Activated CD8-positive, alpha-beta T cell treated with anti-CD3 and anti-CD28 coated beads, Interleukin-2, amount 10 ng/mL, durations not matched to agents 7 days and 5 days (primary cell): ENCODE measurements around the gene CYP27A1. TPM values are rescaled to one million over a fixed set of nuclear protein-coding genes. Genes with fewer than 3 reads are reported as not detected.
"Not testable (repeated sequence)": the region's sequence is repeated elsewhere in the genome, so short reads cannot be mapped to it uniquely, and the experiment has no call there.

Experiments used
- ATAC-seq: fragments of 150-1000 bp; cut with Tn5 transposase; one replicate; pipeline ENCODE4 v1.10.0; 2021; ENCODE audit warnings: moderate library complexity
- CTCF ChIA-PET: fragments of 350-600 bp; sonication (Branson Sonifier 250); formaldehyde crosslinking; loops from one replicate; lab custom pipeline; 2021; ENCODE audit warnings: antibody characterized with exemption; lab: Charles Lee
- POLR2A ChIA-PET: fragments of 350-600 bp; sonication (Branson Sonifier 250); formaldehyde crosslinking; loops from one replicate; lab custom pipeline; 2021; ENCODE audit warnings: antibody characterized with exemption; lab: Charles Lee
- DNase-seq: peaks from one replicate; pipeline ENCODE4 v3.0.0-alpha.2; 2020
- H3K27ac Mint-ChIP-seq: one replicate; pipeline ENCODE4 v1.8.0; 2021; ENCODE audit warnings: mild to moderate bottlenecking, mixed read lengths
- H3K27me3 Mint-ChIP-seq: one replicate; pipeline ENCODE4 v1.8.0; 2021; ENCODE audit warnings: low read depth, mixed read lengths
- H3K36me3 Mint-ChIP-seq: one replicate; pipeline ENCODE4 v1.8.0; 2021; ENCODE audit warnings: low read depth, mixed read lengths
- H3K4me1 Mint-ChIP-seq: one replicate; pipeline ENCODE4 v1.8.0; 2021; ENCODE audit warnings: low read depth, mixed read lengths
- H3K4me3 Mint-ChIP-seq: one replicate; pipeline ENCODE4 v1.8.0; 2021; ENCODE audit warnings: mild to moderate bottlenecking, mixed read lengths
- H3K9me3 Mint-ChIP-seq: one replicate; pipeline ENCODE4 v1.8.0; 2022; ENCODE audit warnings: mixed read lengths; ENCODE audit not compliant: insufficient read depth
- total RNA-seq, 2 experiments: library from RNA; stranded (reverse); gene quantifications; one replicate each; pipeline ENCODE4 v1.2.3, GENCODE V29; 2021

CYP27A1 gene
- total RNA-seq, 2 experiments from 2014 or later, result not detected

- Mint-ChIP-seq H3K27me3 (no peaks in the 10 kb centered on the region), H3K4me3 (no peak overlapping the region), H3K4me1 (no peaks in the 10 kb centered on the region), H3K36me3 (peaks cover 32% of the 10 kb centered on the region), H3K9me3 (no peaks in the 10 kb centered on the region), H3K27ac (no peak overlapping the region)
- DNase-seq (no peak), ATAC-seq (no peak)
- CTCF ChIA-PET, result interaction anchor here (2.5 kb wide), 1 partner anchor 100 kb away, joined by 8 read pairs; no protein-coding TSS in a partner anchor
- POLR2A ChIA-PET, result no interaction called here
Measured at GRCh38 chr2:218746960-218747359, 35.0 kb upstream of the CYP27A1 start.

- ChIA-PET POLR2A (no interaction called here), CTCF (no interaction called here)
- Mint-ChIP-seq H3K9me3 (no peaks in the 10 kb centered on the region), H3K4me1 (peaks cover 3% of the 10 kb centered on the region), H3K36me3 (peaks cover 44% of the 10 kb centered on the region), H3K27me3 (no peaks in the 10 kb centered on the region), H3K4me3 (no peak overlapping the region), H3K27ac (no peak overlapping the region)
- ATAC-seq (no peak), DNase-seq (no peak)
Measured at GRCh38 chr2:218748741-218749441, 33.1 kb upstream of the CYP27A1 start.

GRCh38 chr2:218754201-218754600, 27.7 kb upstream of the CYP27A1 start:
- Mint-ChIP-seq H3K27ac (no peak overlapping the region), H3K4me1 (peaks cover 6% of the 10 kb centered on the region), H3K9me3 (no peaks in the 10 kb centered on the region), H3K4me3 (no peak overlapping the region), H3K36me3 (peaks cover 30% of the 10 kb centered on the region), H3K27me3 (no peaks in the 10 kb centered on the region)
- no peak for ATAC-seq
- DNase-seq, result no peak
- POLR2A ChIA-PET, result no interaction called here
- CTCF ChIA-PET, result interaction anchor here (0.9 kb wide), 1 partner anchor 105 kb away, joined by 3 read pairs; no protein-coding TSS in a partner anchor

GRCh38 chr2:218754781-218755180, 27.2 kb upstream of the CYP27A1 start:
- ChIA-PET POLR2A (no interaction called here), CTCF (no interaction called here)
- Mint-ChIP-seq H3K4me1 (peaks cover 6% of the 10 kb centered on the region), H3K27me3 (no peaks in the 10 kb centered on the region), H3K4me3 (no peak overlapping the region), H3K27ac (no peak overlapping the region), H3K9me3 (no peaks in the 10 kb centered on the region), H3K36me3 (peaks cover 27% of the 10 kb centered on the region)
- DNase-seq, result no peak
- ATAC-seq, result no peak

- no peak for DNase-seq
- Mint-ChIP-seq H3K4me1 (peaks cover 6% of the 10 kb centered on the region), H3K27ac (no peak overlapping the region), H3K36me3 (peaks cover 26% of the 10 kb centered on the region), H3K27me3 (no peaks in the 10 kb centered on the region), H3K4me3 (no peak overlapping the region), H3K9me3 (no peaks in the 10 kb centered on the region)
- ChIA-PET CTCF (no interaction called here), POLR2A (no interaction called here)
- ATAC-seq, result no peak
Measured at GRCh38 chr2:218755198-218755566, 26.8 kb upstream of the CYP27A1 start.

GRCh38 chr2:218755567-218756404, 26.2 kb upstream of the CYP27A1 start:
- H3K4me1 Mint-ChIP-seq, result peaks cover 6% of the 10 kb centered on the region
- ATAC-seq (no peak), DNase-seq (no peak)
- CTCF ChIA-PET, result no interaction called here
- H3K4me3 Mint-ChIP-seq, result no peak overlapping the region
- no peaks in the 10 kb centered on the region for H3K27me3 Mint-ChIP-seq
- H3K9me3 Mint-ChIP-seq, result no peaks in the 10 kb centered on the region
- POLR2A ChIA-PET, result no interaction called here
- H3K27ac Mint-ChIP-seq, result no peak overlapping the region
- H3K36me3 Mint-ChIP-seq, result peaks cover 23% of the 10 kb centered on the region

GRCh38 chr2:218756599-218757377, 25.2 kb upstream of the CYP27A1 start:
- DNase-seq (no peak), ATAC-seq (no peak)
- peaks cover 20% of the 10 kb centered on the region for H3K36me3 Mint-ChIP-seq
- H3K9me3 Mint-ChIP-seq, result no peaks in the 10 kb centered on the region
- H3K4me3 Mint-ChIP-seq, result no peak overlapping the region
- POLR2A ChIA-PET, result no interaction called here
- CTCF ChIA-PET, result no interaction called here
- H3K4me1 Mint-ChIP-seq, result peaks cover 6% of the 10 kb centered on the region
- no peak overlapping the region for H3K27ac Mint-ChIP-seq
- no peaks in the 10 kb centered on the region for H3K27me3 Mint-ChIP-seq

GRCh38 chr2:218761795-218762194, 20.2 kb upstream of the CYP27A1 start:
- DNase-seq (no peak), ATAC-seq (no peak)
- H3K27ac Mint-ChIP-seq, result no peak overlapping the region
- POLR2A ChIA-PET, result no interaction called here
- no peaks in the 10 kb centered on the region for H3K27me3 Mint-ChIP-seq
- CTCF ChIA-PET, result no interaction called here
- no peaks in the 10 kb centered on the region for H3K36me3 Mint-ChIP-seq
- H3K4me3 Mint-ChIP-seq, result no peak overlapping the region
- H3K9me3 Mint-ChIP-seq, result no peaks in the 10 kb centered on the region
- no peaks in the 10 kb centered on the region for H3K4me1 Mint-ChIP-seq

- DNase-seq, POLR2A ChIA-PET, H3K4me3 Mint-ChIP-seq, H3K27ac Mint-ChIP-seq, H3K4me1 Mint-ChIP-seq, CTCF ChIA-PET, H3K36me3 Mint-ChIP-seq, H3K9me3 Mint-ChIP-seq, ATAC-seq: not testable (repeated sequence)
- H3K27me3 Mint-ChIP-seq, result peaks cover 13% of the 10 kb centered on the region
Measured at GRCh38 chr2:218772759-218773158, 9.2 kb upstream of the CYP27A1 start.

- no peak for DNase-seq
- Mint-ChIP-seq H3K36me3 (peaks cover 3% of the 10 kb centered on the region), H3K27ac (no peak overlapping the region), H3K9me3 (peaks cover 4% of the 10 kb centered on the region), H3K4me3 (no peak overlapping the region), H3K27me3 (peaks cover 8% of the 10 kb centered on the region), H3K4me1 (no peaks in the 10 kb centered on the region)
- ChIA-PET POLR2A (no interaction called here), CTCF (no interaction called here)
- ATAC-seq, result no peak
Measured at GRCh38 chr2:218773881-218774280, 8.1 kb upstream of the CYP27A1 start.

GRCh38 chr2:218776488-218776887, 5.5 kb upstream of the CYP27A1 start:
- H3K4me1 Mint-ChIP-seq, result peaks cover 4% of the 10 kb centered on the region
- H3K27ac Mint-ChIP-seq, result no peak overlapping the region
- POLR2A ChIA-PET, result no interaction called here
- H3K9me3 Mint-ChIP-seq, result peaks cover 4% of the 10 kb centered on the region
- DNase-seq, result no peak
- ATAC-seq, result no peak
- CTCF ChIA-PET, result interaction anchor here (1.2 kb wide), 1 partner anchor 71 kb away, joined by 3 read pairs; no protein-coding TSS in a partner anchor
- peaks cover 23% of the 10 kb centered on the region for H3K27me3 Mint-ChIP-seq
- peaks cover 3% of the 10 kb centered on the region for H3K36me3 Mint-ChIP-seq
- no peak overlapping the region for H3K4me3 Mint-ChIP-seq
